ENCODE data around the gene ZGRF1.
"Not testable (repeated sequence)": the region's sequence is repeated elsewhere in the genome, so short reads cannot be mapped to it uniquely, and the experiment has no call there.

Gene ZGRF1

DNA sequence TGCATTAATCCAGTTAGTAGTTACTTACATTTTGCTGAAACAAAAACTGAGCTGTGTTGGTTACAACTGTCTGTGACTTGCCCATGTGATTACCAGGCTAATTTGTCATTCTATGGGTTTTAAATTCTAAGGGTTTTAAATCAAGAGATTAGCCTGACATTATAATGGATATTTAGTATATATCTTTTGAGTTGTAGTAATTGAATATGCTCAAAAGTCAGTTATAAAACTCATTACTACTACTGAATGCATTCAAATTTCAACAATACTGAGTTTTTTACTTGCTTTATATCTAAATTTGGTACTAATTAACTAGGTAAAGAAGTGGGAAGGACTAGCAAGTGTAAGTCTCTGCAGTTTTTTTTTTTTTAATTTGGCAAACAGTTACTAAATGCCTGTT, 14.9 kb upstream of the ZGRF1 start:
- Histone ChIP-seq H3K27ac (ENCODE audit: low read length) (no peak overlapping the region), H3K36me3 (ENCODE audit: control insufficient read depth in 1 of 2, insufficient read depth in 2 of 2, low read length in 2 of 2) (peaks cover 49 to 67% of the 10 kb centered on the region in 2 donors), H3K4me3 (ENCODE audit: low read depth in 1 of 2, low read length in 2 of 2) (no peak overlapping the region), H3K4me1 (ENCODE audit: control insufficient read depth in 1 of 2, insufficient read depth in 2 of 2, low read length in 2 of 2) (no peaks in the 10 kb centered on the region), H3K9me3 (ENCODE audit: control insufficient read depth in 1 of 2, low read length in 2 of 2) (no peaks in the 10 kb centered on the region), H3K27me3 (ENCODE audit: low read depth, low read length) (no peaks in the 10 kb centered on the region)

DNA sequence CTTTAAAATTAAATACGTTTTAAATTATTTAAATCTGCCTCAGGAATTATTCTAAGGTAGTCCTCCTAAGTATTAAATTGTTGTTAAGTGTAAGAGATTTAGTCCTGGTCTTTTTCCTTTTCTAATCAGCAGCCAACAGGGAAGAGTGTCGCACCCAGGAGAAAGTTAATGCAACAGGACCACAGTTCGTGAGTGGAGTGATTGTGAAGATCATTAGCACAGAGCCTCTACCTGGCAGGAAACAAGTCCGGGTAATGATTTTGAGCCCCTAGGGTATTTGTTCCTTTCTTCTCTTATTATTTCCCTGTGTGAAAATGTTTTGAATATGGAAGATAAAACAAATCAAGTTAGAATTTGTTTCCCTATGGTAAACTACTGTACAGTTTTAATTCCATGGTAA, 13.6 kb upstream of the ZGRF1 start:
- H3K36me3 ChIP-seq (ENCODE audit: control insufficient read depth in 1 of 2, insufficient read depth in 2 of 2, low read length in 2 of 2), result peaks cover 53 to 68% of the 10 kb centered on the region in 2 donors
- no peaks in the 10 kb centered on the region for H3K27me3 ChIP-seq (ENCODE audit: low read depth, low read length)
- H3K27ac ChIP-seq (ENCODE audit: low read length), result no peak overlapping the region
- no peaks in the 10 kb centered on the region for H3K4me1 ChIP-seq (ENCODE audit: control insufficient read depth in 1 of 2, insufficient read depth in 2 of 2, low read length in 2 of 2)
- H3K9me3 ChIP-seq (ENCODE audit: control insufficient read depth in 1 of 2, low read length in 2 of 2), result no peaks in the 10 kb centered on the region
- no peak overlapping the region for H3K4me3 ChIP-seq (ENCODE audit: low read depth in 1 of 2, low read length in 2 of 2)

DNA sequence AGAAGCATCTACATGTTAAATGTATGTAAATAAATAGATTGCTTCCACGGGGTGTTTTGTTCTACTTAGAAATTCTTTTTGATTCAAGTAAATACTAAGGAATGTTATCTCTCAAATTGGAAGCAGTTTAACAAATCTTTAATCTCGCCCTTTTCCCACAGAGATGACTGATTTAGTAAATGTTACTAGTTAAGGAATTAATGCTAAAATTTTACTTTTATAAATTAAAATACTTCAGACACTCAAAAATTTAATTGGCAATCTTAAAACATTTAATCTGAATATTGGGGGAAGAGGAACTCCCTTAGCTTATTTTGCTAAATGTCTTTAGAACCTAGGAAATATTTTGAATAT, 12.3 kb upstream of the ZGRF1 start:
- Histone ChIP-seq H3K27me3 (ENCODE audit: low read depth, low read length) (no peaks in the 10 kb centered on the region), H3K36me3 (ENCODE audit: control insufficient read depth in 1 of 2, insufficient read depth in 2 of 2, low read length in 2 of 2) (peaks cover 46 to 60% of the 10 kb centered on the region in 2 donors), H3K4me1 (ENCODE audit: control insufficient read depth in 1 of 2, insufficient read depth in 2 of 2, low read length in 2 of 2) (no peaks in the 10 kb centered on the region), H3K4me3 (ENCODE audit: low read depth in 1 of 2, low read length in 2 of 2) (no peak overlapping the region), H3K27ac (ENCODE audit: low read length) (no peak overlapping the region), H3K9me3 (ENCODE audit: control insufficient read depth in 1 of 2, low read length in 2 of 2) (no peaks in the 10 kb centered on the region)

DNA sequence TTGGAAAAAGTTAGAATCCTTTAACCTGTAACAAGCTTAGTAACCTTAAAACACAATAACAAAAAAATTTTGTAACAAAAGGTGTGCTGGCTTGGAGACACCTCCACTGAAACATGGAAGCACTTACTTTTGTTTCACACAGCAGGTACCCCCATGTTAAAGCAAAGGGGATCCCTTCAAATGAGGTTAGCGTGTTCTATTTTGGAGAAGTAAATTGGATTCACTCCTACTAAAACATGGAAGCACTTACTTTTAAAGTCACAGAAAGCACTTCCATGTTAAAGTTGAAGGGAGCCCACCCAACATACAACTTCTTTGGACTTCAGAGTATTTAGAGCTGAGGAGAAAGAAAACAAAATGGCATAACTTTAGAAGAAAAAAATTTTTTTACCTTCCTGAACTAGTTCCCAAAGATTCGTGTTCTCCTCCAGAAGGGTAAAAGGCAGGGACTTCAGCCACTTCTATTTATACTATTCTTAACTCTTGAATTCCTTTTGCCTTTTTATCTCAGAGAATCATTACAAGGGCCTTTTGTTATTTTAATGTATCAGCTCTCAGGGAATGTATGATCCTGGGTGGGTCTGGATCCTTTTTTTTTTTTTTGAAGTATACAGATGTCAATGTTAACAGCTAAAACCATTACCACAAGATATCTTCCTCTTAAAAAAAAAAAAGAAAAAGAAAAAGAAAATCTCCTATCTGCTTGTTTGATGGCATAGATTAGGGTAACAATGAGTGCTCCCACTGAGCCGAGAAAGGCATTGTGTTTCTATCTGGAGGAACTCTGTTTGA, 11.8 kb upstream of the ZGRF1 start:
- peaks cover 46 to 54% of the 10 kb centered on the region in 2 donors for H3K36me3 ChIP-seq (ENCODE audit: control insufficient read depth in 1 of 2, insufficient read depth in 2 of 2, low read length in 2 of 2)
- H3K9me3 ChIP-seq (ENCODE audit: control insufficient read depth in 1 of 2, low read length in 2 of 2), result no peaks in the 10 kb centered on the region
- H3K4me1 ChIP-seq (ENCODE audit: control insufficient read depth in 1 of 2, insufficient read depth in 2 of 2, low read length in 2 of 2), result no peaks in the 10 kb centered on the region
- no peaks in the 10 kb centered on the region for H3K27me3 ChIP-seq (ENCODE audit: low read depth, low read length)
- no peak overlapping the region for H3K27ac ChIP-seq (ENCODE audit: low read length)
- H3K4me3 ChIP-seq (ENCODE audit: low read depth in 1 of 2, low read length in 2 of 2), result no peak overlapping the region

DNA sequence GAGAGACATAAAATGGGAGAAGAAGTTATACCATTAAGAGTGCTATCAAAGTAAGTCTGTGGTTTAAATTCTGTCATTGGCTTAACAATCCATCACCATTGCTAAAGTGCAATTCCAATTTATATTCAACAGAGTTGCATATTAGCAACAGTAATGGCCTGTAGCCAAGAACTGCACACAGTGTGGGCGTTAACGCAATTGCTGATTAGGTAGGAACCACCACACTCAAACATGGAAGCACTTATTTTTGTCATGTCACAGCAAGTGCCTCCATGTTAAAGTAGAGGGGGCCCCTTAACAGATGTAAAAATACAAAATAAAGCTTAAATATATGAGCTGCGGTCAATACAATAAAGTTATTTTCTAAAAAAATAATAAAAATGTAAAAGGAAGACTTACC, 11.1 kb upstream of the ZGRF1 start:
- H3K4me3 ChIP-seq (ENCODE audit: low read depth in 1 of 2, low read length in 2 of 2), result no peak overlapping the region
- H3K27ac ChIP-seq (ENCODE audit: low read length), result no peak overlapping the region
- no peaks in the 10 kb centered on the region for H3K27me3 ChIP-seq (ENCODE audit: low read depth, low read length)
- peaks cover 48 to 50% of the 10 kb centered on the region in 2 donors for H3K36me3 ChIP-seq (ENCODE audit: control insufficient read depth in 1 of 2, insufficient read depth in 2 of 2, low read length in 2 of 2)
- no peaks in the 10 kb centered on the region for H3K4me1 ChIP-seq (ENCODE audit: control insufficient read depth in 1 of 2, insufficient read depth in 2 of 2, low read length in 2 of 2)
- H3K9me3 ChIP-seq (ENCODE audit: control insufficient read depth in 1 of 2, low read length in 2 of 2), result no peaks in the 10 kb centered on the region

DNA sequence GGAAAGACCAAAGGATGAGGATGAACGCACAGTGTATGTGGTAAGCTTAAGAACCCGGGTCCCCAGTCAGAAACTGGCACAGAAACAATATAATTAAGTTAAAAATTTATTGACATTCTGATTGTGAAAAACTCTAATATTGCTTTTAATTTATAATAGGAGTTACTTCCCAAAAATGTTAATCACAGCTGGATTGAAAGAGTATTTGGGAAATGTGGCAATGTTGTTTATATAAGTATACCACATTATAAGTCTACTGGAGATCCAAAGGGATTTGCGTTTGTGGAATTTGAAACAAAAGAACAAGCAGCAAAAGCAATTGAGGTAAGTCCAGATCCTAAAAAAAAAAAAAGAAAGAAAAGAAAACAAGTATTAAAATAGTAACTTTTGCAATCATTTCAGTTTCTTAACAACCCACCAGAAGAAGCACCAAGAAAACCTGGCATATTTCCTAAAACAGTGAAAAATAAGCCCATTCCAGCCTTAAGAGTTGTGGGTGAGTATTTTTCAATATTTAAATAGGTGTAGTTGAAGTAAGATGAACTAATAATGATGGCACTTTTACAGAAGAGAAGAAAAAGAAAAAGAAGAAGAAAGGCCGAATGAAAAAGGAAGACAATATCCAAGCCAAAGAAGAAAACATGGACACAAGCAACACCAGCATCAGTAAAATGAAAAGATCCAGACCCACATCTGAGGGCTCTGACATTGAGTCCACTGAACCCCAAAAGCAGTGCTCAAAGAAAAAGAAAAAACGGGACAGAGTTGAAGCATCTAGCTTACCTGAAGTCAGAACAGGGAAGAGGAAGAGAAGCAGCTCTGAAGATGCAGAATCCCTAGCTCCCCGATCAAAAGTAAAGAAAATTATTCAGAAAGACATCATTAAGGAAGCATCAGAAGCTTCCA, 10.2 kb upstream of the ZGRF1 start:
- Histone ChIP-seq H3K36me3 (ENCODE audit: control insufficient read depth in 1 of 2, insufficient read depth in 2 of 2, low read length in 2 of 2) (peaks cover 46 to 47% of the 10 kb centered on the region in 2 donors), H3K9me3 (ENCODE audit: control insufficient read depth in 1 of 2, low read length in 2 of 2) (no peaks in the 10 kb centered on the region), H3K27me3 (ENCODE audit: low read depth, low read length) (no peaks in the 10 kb centered on the region), H3K4me1 (ENCODE audit: control insufficient read depth in 1 of 2, insufficient read depth in 2 of 2, low read length in 2 of 2) (no peaks in the 10 kb centered on the region), H3K27ac (ENCODE audit: low read length) (no peak overlapping the region), H3K4me3 (ENCODE audit: low read depth in 1 of 2, low read length in 2 of 2) (no peak overlapping the region)

DNA sequence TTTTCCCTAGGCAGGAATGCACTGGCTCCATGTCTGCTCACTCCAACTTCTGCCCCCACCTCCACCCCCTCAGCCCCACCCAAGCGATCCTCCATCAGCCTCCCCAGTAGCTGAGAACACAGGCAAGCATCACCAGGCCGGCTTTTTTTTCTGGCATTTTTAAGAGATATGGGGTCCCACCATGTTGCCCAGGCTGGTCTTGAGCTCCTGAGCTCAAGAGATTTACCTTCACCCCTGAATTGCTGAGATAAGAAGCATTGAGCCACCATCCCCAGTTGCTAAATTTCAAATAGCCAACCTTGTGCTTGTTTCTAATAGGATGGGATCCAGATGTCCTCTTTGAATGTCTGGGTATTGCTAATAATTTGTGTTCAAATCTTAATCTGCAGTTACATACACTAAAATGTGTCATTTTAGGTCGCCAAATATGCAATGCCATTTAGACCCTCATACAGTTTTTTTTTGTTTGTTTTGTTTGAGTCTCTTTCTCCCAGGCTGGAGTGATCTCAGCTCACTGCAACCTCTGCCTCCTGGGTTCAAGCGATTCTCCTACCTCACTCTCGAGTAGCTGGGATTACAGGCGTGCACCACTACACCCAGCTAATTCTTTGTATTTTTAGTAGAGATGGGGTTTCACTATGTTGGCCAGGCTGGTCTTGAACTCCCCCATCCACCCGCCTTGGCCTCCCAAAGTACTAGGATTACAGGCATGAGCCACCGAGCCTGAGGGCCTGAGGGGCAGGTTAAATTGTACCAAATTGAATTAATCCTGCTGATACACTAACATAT, 9.0 kb upstream of the ZGRF1 start:
- Histone ChIP-seq H3K36me3 (ENCODE audit: control insufficient read depth in 1 of 2, insufficient read depth in 2 of 2, low read length in 2 of 2) (peaks cover 38 to 40% of the 10 kb centered on the region in 2 donors), H3K9me3 (ENCODE audit: control insufficient read depth in 1 of 2, low read length in 2 of 2) (no peaks in the 10 kb centered on the region), H3K4me1 (ENCODE audit: control insufficient read depth in 1 of 2, insufficient read depth in 2 of 2, low read length in 2 of 2) (no peaks in the 10 kb centered on the region), H3K27ac (ENCODE audit: low read length) (no peak overlapping the region), H3K4me3 (ENCODE audit: low read depth in 1 of 2, low read length in 2 of 2) (no peak overlapping the region), H3K27me3 (ENCODE audit: low read depth, low read length) (no peaks in the 10 kb centered on the region)

DNA sequence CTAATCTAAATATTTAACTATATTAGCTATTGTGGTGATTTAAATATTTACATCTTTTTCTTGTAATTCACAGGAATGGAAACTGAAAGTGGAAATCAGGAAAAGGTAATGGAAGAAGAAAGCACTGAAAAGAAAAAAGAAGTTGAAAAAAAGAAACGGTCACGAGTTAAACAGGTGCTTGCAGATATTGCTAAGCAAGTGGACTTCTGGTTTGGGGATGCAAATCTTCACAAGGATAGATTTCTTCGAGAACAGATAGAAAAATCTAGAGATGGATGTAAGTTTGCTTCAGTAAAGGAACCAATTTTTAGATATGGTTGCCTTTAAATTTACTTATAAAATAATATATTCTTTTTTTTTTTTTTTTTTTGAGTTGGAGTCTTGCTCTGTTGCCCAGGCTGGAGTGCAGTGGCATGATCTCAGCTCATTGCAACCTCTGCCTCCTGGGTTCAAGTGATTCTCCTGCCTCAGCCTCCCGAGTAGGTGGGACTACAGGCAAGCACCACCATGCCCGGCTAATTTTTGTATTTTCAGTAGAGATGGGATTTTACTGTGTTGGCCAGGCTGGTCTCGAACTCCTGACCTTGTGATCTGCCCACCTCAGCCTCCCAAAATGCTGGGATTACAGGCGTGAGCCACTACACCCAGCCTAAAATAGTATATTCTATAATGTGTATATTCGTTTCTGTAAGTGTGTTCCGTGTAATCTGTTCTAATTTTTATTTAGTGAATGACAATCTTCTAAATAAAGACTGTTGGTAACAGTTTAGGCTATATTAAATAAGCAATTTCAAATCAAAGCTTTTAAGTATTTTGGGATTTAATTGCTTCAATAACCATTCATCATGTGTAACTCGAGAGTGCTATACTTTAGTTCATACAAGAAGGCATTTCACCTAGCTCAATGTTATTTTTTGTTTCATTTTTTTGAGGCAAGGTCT, 8.2 kb upstream of the ZGRF1 start:
- peaks cover 35 to 40% of the 10 kb centered on the region in 2 donors for H3K36me3 ChIP-seq (ENCODE audit: control insufficient read depth in 1 of 2, insufficient read depth in 2 of 2, low read length in 2 of 2)
- H3K4me3 ChIP-seq (ENCODE audit: low read depth in 1 of 2, low read length in 2 of 2); H3K27me3 ChIP-seq (ENCODE audit: low read depth, low read length); H3K4me1 ChIP-seq (ENCODE audit: control insufficient read depth in 1 of 2, insufficient read depth in 2 of 2, low read length in 2 of 2); H3K9me3 ChIP-seq (ENCODE audit: control insufficient read depth in 1 of 2, low read length in 2 of 2); H3K27ac ChIP-seq (ENCODE audit: low read length): not testable (repeated sequence)

DNA sequence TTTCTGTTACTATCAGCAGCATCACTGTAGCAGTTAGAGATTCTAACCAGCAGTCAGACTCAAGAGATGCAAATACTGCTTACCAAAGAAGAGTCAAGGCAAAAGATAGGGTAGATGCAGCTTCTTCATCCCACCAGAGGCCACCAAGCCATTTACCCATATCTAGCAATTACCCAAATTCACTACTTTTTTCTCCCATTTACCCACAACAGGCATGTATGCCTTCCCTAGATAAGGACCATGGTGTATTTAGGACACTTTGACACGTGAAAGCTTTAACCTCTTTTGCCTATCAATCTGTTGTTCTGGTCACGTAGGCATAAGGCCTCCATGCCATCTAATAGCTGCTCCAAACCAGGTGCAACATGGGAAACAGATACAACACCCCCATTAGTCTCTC, 5.8 kb upstream of the ZGRF1 start:
- H3K27me3 ChIP-seq (ENCODE audit: low read depth, low read length), result no peaks in the 10 kb centered on the region
- H3K27ac ChIP-seq (ENCODE audit: low read length), result no peak overlapping the region
- peaks cover 22 to 30% of the 10 kb centered on the region in 2 donors for H3K36me3 ChIP-seq (ENCODE audit: control insufficient read depth in 1 of 2, insufficient read depth in 2 of 2, low read length in 2 of 2)
- no peak overlapping the region for H3K4me3 ChIP-seq (ENCODE audit: low read depth in 1 of 2, low read length in 2 of 2)
- peaks cover 6 to 19% of the 10 kb centered on the region in 2 donors for H3K4me1 ChIP-seq (ENCODE audit: control insufficient read depth in 1 of 2, insufficient read depth in 2 of 2, low read length in 2 of 2)
- no peaks in the 10 kb centered on the region for H3K9me3 ChIP-seq (ENCODE audit: control insufficient read depth in 1 of 2, low read length in 2 of 2)

DNA sequence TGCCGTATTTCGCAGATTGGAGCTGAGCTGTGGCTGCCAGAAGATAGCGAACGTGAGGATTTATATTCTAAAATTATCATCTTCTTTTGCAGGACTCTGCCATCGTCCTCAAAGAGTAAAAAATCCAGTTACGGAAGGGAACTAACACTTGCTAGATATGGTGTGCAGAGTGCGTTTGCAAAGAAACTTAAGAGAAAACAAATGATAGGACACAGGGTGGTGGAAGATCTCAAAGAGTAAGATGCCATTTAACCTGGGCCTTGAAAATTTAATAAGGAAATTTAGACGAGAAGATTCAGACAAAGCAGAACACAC, 800 bp upstream of the ZGRF1 start:
- Histone ChIP-seq H3K36me3 (ENCODE audit: control insufficient read depth in 1 of 2, insufficient read depth in 2 of 2, low read length in 2 of 2) (peaks cover 3 to 6% of the 10 kb centered on the region in 2 donors), H3K9me3 (ENCODE audit: control insufficient read depth in 1 of 2, low read length in 2 of 2) (no peaks in the 10 kb centered on the region), H3K4me1 (ENCODE audit: control insufficient read depth in 1 of 2, insufficient read depth in 2 of 2, low read length in 2 of 2) (peaks cover 6 to 28% of the 10 kb centered on the region in 2 donors), H3K27ac (ENCODE audit: low read length) (peak overlapping the region; percentile 99), H3K4me3 (ENCODE audit: low read depth in 1 of 2, low read length in 2 of 2) (peak overlapping the region; percentile 72 to 93), H3K27me3 (ENCODE audit: low read depth, low read length) (no peaks in the 10 kb centered on the region)
